Gastrocnemius medialis (tissue), 4 donors: ENCODE results near the gene SND1.

Experiments used
- POLR2A ChIP-seq, 2 donors: fragments of 450-650 bp; IDR thresholded peaks; one replicate each; pipeline ENCODE4 v1.6.1; 2017; ENCODE audit warnings: antibody characterized with exemption in 2 of 2, mild to moderate bottlenecking in 2 of 2, moderate library complexity in 2 of 2
- TF ChIP-seq, protein P1 (sequence below), 5 experiments: fragments of 450-650 bp in 3 of 5; fragments of 200-600 bp in 2 of 5; sonication (generic) in 2 of 5; IDR thresholded peaks in 4 of 5; conservative IDR thresholded peaks in 1 of 5; 1 replicate in 4 of 5; 2 replicates in 1 of 5; pipeline ENCODE4 v1.5.1; 2016 to 2019; ENCODE audit warnings: antibody characterized with exemption in 5 of 5, mild to moderate bottlenecking in 3 of 5, moderate library complexity in 3 of 5

DNA sequence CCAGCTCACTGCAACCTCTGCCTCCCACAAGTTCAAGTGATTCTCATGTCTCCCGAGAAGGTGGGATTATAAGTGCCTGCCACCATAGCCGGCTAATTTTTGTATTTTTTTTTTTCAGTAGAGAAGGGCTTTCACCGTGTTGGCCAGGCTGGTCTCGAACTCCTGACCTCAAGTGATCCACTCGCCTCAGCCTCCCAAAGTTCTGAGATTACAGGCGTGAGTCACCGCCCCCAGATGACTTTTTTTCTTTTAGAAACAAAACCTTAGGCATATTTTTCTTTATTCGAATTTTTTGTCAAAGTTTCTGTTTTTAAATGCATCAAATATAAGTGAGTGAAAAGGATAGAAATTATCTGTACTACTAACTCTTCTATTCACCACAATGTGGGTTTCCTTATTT is 266.1 kb downstream of the SND1 start:
- TF ChIP-seq, protein P1, sequence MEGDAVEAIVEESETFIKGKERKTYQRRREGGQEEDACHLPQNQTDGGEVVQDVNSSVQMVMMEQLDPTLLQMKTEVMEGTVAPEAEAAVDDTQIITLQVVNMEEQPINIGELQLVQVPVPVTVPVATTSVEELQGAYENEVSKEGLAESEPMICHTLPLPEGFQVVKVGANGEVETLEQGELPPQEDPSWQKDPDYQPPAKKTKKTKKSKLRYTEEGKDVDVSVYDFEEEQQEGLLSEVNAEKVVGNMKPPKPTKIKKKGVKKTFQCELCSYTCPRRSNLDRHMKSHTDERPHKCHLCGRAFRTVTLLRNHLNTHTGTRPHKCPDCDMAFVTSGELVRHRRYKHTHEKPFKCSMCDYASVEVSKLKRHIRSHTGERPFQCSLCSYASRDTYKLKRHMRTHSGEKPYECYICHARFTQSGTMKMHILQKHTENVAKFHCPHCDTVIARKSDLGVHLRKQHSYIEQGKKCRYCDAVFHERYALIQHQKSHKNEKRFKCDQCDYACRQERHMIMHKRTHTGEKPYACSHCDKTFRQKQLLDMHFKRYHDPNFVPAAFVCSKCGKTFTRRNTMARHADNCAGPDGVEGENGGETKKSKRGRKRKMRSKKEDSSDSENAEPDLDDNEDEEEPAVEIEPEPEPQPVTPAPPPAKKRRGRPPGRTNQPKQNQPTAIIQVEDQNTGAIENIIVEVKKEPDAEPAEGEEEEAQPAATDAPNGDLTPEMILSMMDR (IDR thresholded peaks at IDR 0.05 in 4 of 5, conservative IDR thresholded peaks at IDR 0.05 in 1 of 5) = no peak
- TF ChIP-seq POLR2A (IDR thresholded peaks at IDR 0.05) = no peak
